Activated B cell treated with CpG ODN at 0.5 μM for 24 hours (primary cell): Measurements from ENCODE around the gene NME3. TPM values are rescaled to one million over a fixed set of nuclear protein-coding genes. Genes with fewer than 3 reads are reported as not detected.
"Not testable (repeated sequence)": the region's sequence is repeated elsewhere in the genome, so short reads cannot be mapped to it uniquely, and the experiment has no call there.

Experiments used
- ATAC-seq: fragments of 200-7000 bp; cut with Tn5 transposase; one replicate; pipeline ENCODE4 v1.10.0; 2021; ENCODE audit warnings: low read depth, mild to moderate bottlenecking, moderate library complexity
- CTCF ChIA-PET: fragments of 350-600 bp; sonication (Branson Sonifier 250); formaldehyde crosslinking; loops from one replicate; lab custom pipeline; 2021; ENCODE audit warnings: antibody characterized with exemption; lab: Charles Lee
- POLR2A ChIA-PET: fragments of 350-600 bp; sonication (Branson Sonifier 250); formaldehyde crosslinking; loops from one replicate; lab custom pipeline; 2021; ENCODE audit warnings: antibody characterized with exemption; lab: Charles Lee
- DNase-seq: peaks from one replicate; pipeline ENCODE4 v3.0.0; 2022
- H3K27ac Mint-ChIP-seq: one replicate; pipeline ENCODE4 v1.8.0; 2020; ENCODE audit warnings: mixed read lengths
- H3K27me3 Mint-ChIP-seq: one replicate; pipeline ENCODE4 v1.8.0; 2021; ENCODE audit warnings: mixed read lengths
- H3K36me3 Mint-ChIP-seq: one replicate; pipeline ENCODE4 v1.8.0; 2021; ENCODE audit warnings: low read depth, mixed read lengths
- H3K4me1 Mint-ChIP-seq: one replicate; pipeline ENCODE4 v1.8.0; 2021; ENCODE audit warnings: mixed read lengths
- H3K4me3 Mint-ChIP-seq: one replicate; pipeline ENCODE4 v1.8.0; 2020; ENCODE audit warnings: mild to moderate bottlenecking, mixed read lengths
- H3K9me3 Mint-ChIP-seq: one replicate; pipeline ENCODE4 v1.8.0; 2020; ENCODE audit warnings: mixed read lengths
- CTCF ChIP-seq: fragments of 200-600 bp; IDR thresholded peaks from one replicate; pipeline ENCODE4 v1.8.0; 2022; ENCODE audit warnings: antibody characterized with exemption, mild to moderate bottlenecking
- intact Hi-C: fragments of 100-400 bp; cut with micrococcal nuclease; formaldehyde crosslinking; loops from one replicate; pipeline ENCODE4 v1.15.1; 2024
- total RNA-seq: library from RNA; stranded (reverse); gene quantifications from 2 replicates; pipeline ENCODE4 v1.2.3, GENCODE V29; 2022

The NME3 gene
- total RNA-seq, 1 donor from 2014 or later: 57.8 TPM

GRCh38 chr16:1808691-1809090 lies 37.3 kb upstream of the NME3 start:
- TF ChIP-seq CTCF: no peak
- no peak overlapping the region for H3K27ac Mint-ChIP-seq
- no peak overlapping the region for H3K4me3 Mint-ChIP-seq
- intact Hi-C loops: no loop called here
- ATAC-seq (no peak), DNase-seq (no peak)
- ChIA-PET CTCF (no interaction called here), POLR2A (interaction anchor here (0.5 kb wide), 1 partner anchor 26 kb away, joined by 3 read pairs; no protein-coding TSS in a partner anchor)
- peaks cover 34% of the 10 kb centered on the region for H3K36me3 Mint-ChIP-seq
- no peaks in the 10 kb centered on the region for H3K27me3 Mint-ChIP-seq
- no peaks in the 10 kb centered on the region for H3K4me1 Mint-ChIP-seq
- no peaks in the 10 kb centered on the region for H3K9me3 Mint-ChIP-seq

- Mint-ChIP-seq H3K27ac (no peak overlapping the region), H3K9me3 (no peaks in the 10 kb centered on the region), H3K4me3 (no peak overlapping the region), H3K27me3 (no peaks in the 10 kb centered on the region), H3K4me1 (no peaks in the 10 kb centered on the region), H3K36me3 (peaks cover 26% of the 10 kb centered on the region)
- ChIA-PET CTCF (no interaction called here), POLR2A (no interaction called here)
- no peak for ATAC-seq
- TF ChIP-seq CTCF: no peak
- intact Hi-C loops: no loop called here
- no peak for DNase-seq
These were observed 36.3 kb upstream of the NME3 start for GRCh38 chr16:1807626-1808025.

DNA sequence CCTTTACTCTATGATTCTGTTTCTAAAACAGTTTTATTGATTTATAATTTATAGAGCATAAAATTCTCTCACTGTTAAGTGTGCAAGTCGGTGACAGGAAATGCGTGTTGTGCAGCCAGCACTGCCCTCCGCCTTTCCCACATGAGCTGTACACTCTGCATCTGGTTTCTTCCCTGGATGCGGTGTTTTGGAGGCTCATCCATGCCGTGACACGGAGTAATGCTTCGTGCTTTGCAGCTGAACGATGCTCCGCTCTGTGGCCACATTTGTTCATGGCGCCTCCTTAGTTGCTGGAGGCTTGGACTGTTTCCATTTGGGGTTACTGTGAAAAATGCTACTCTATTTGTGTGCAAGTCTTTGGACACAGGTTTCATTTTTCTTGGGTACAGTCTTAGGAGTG lies 29.4 kb upstream of the NME3 start:
- H3K27me3 Mint-ChIP-seq: no peaks in the 10 kb centered on the region
- H3K4me1 Mint-ChIP-seq: no peaks in the 10 kb centered on the region
- DNase-seq: no peak
- H3K36me3 Mint-ChIP-seq: peaks cover 7% of the 10 kb centered on the region
- ChIA-PET POLR2A (no interaction called here), CTCF (no interaction called here)
- intact Hi-C loops: no loop called here
- ATAC-seq: no peak
- TF ChIP-seq CTCF: no peak
- no peak overlapping the region for H3K4me3 Mint-ChIP-seq
- H3K27ac Mint-ChIP-seq: no peak overlapping the region
- peaks cover 6% of the 10 kb centered on the region for H3K9me3 Mint-ChIP-seq

DNA sequence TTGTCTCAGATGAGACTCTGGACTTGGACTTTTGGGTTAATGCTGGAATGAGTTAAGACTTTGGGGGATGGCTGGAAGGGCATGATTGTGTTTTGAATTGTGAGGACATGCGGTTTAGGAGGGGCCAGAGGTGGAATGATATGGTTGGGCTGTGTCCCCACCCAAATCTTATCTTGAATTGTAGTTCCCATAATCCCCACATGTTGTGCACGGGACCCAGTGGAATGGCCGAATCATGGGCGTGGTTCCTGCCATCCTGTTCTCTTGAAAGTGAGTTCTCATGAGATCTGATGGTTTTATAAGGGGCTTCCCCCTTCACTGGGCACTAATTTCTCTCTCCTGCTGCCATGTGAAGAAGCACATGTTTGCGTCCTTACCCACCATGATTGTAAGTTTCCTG lies 27.9 kb upstream of the NME3 start:
- H3K36me3 Mint-ChIP-seq, POLR2A ChIA-PET, H3K27me3 Mint-ChIP-seq, ATAC-seq, H3K4me1 Mint-ChIP-seq, CTCF ChIA-PET, H3K4me3 Mint-ChIP-seq, intact Hi-C loops, H3K9me3 Mint-ChIP-seq, DNase-seq, H3K27ac Mint-ChIP-seq: not testable (repeated sequence)

DNA sequence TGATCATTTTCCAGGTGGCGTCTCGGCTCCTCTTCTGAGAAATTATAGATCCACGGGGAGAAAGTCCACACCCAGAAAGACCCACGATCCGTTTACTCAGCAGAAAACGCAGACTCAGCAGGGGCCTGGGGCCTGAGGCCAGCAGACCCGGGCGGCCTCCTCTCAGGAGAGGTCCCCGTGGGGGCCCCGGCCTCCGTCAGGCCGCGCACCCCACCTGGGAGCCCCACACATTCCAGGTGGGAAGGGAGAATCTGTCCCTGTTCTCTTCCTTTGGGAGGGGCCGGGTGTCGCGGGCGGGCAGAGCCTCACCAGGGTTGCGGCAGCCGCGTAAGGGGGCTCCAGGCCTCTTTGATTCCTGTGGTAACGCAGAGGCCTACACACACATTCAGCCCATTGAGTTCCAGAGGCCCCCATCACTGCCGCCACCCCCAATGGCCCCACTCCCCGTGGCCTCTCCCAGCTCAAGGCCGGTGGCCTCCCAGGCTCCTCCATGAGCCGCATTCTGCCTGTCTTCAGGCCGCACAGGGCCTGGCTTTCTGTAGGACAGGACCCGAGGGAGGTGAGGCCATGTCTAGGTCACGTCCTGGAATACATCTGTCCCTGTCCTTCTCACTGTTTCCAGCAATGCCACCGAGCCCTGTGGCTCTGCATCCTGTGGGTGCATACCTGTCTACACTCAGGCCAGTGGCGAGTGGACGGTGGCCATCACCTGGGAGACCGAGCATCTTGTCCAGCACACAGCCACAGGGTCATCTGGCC lies 23.7 kb upstream of the NME3 start:
- POLR2A ChIA-PET: interaction anchor here (0.6 kb wide), 1 partner anchor 1613 kb away, joined by 4 read pairs; no protein-coding TSS in a partner anchor
- DNase-seq (no peak), ATAC-seq (no peak)
- Mint-ChIP-seq H3K27ac (no peak overlapping the region), H3K4me3 (no peak overlapping the region), H3K36me3 (peaks cover 2% of the 10 kb centered on the region), H3K9me3 (peaks cover 6% of the 10 kb centered on the region), H3K27me3 (no peaks in the 10 kb centered on the region), H3K4me1 (no peaks in the 10 kb centered on the region)
- CTCF ChIA-PET: no interaction called here
- no peak for TF ChIP-seq CTCF
- intact Hi-C loops: no loop called here
